Measurements from ENCODE around the gene OSBPL5.
A peak's percentile ranks its signal among the peaks of the same experiment; 100 is the strongest.
"Not testable (repeated sequence)": the region's sequence is repeated elsewhere in the genome, so short reads cannot be mapped to it uniquely, and the experiment has no call there.

Gene OSBPL5

GRCh38 chr11:3181725-3182461, 16.8 kb upstream of the OSBPL5 start:
- DNase-seq = no peak

GRCh38 chr11:3180869-3181268, 15.8 kb upstream of the OSBPL5 start:
- no peak for DNase-seq

DNA sequence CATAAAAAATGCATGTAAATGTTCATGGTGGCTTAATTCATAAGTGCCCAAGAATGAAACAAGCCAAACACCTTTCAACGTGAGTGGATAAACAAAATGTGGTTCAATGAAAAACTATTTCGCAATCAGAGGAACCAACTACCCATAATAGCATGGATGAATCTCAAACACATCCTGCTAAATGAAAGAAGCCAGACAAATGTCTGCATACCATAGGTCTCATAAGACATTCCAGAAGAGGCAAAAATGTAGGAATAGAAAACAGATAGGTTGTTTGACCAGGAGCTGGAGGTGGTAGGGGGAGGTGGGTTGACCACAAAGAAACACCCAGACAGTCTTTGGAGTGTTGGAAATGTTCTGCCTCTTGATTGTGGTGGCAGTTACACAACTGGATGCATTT, 13.2 kb upstream of the OSBPL5 start:
- DNase-seq = peak in 1 of 4 experiments; percentile 15

DNA sequence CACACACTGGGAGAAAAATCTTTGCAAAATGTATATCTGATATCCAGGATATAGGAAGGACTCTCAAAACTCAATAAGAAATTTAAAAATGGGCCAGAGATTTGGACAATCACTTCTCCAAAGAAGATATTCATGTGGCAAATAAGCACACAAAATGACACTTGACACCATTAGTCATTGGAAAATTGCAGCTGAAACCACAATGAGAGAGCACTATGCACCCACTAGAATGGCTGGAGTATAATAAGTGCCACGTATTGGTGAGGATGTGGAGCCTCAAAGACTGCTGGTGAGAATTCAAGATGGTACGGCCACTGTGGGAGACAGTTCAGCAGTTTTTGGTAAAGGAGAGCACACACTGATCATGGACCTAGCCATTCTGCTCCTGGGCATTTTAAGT, 12.8 kb upstream of the OSBPL5 start:
- DNase-seq = peak; percentile 31 to 72 (median 56)

DNA sequence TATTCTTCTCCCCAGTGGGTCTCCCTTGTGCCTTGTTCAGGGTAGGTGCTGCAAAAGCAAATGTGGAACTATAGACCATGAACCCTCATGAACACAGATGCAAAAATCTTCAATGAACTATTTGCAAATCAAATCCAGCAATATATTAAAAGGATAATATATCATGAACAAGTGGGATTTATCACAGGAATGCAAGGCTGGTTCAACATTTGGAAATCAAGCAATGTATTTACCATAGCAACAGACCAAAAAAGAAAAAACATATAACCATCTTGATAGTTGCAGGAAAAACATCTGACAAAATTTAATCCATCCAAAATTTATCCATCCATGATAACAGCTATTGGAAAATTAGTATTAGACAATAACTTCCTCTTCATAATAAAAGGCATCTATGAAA, 11.4 kb upstream of the OSBPL5 start:
- DNase-seq = no peak

GRCh38 chr11:3175194-3175593, 10.1 kb upstream of the OSBPL5 start:
- no peak for DNase-seq

GRCh38 chr11:3174387-3174786, 9.3 kb upstream of the OSBPL5 start:
- DNase-seq = no peak

DNA sequence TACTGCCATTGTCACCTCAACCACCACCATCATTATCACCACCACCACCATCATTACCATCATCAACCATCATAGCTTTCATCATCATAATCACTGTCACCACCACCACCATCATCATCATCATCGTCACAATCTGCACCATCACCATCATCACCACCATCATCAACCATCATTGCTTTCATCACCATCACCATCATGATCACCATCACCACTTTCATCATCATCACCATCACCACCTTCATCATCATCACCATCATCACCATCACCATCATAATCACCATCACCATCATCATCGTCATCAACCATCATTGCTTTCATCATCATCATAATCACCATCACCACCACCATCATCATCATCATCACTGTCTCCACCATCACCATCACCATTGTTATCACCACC, 8.7 kb upstream of the OSBPL5 start:
- DNase-seq = no peak

DNA sequence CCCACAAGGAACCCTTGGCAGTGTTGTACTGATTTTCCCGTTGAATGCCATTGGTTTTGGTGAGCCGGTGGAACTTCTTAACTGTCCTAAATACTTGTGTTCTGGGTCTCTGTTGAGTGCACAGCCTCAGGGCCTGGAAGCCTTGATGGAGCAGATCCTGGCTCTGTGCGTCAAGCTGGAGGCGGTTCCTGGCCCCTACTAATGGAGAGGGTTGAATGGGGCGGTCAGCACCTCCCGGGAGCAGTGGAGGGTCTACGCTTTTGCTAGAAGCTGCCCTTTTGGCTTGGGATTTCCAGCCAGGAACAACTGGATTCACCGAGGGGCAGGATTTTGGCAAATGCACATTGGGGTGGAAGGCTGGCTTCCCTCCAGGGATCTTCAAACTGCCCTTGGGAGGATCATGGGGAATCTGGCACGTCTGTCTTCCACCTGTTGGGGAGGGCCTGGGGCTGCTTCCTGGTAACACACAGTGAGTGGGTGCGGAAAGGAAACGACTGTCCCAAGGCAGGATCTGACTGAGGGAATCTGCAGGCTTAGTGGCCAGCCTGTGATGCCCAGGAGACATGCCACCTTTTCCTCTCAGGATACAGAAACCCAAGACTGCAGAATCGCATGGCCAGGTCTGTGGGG, 6.9 kb upstream of the OSBPL5 start:
- DNase-seq = no peak

- no peak for DNase-seq
Measured at GRCh38 chr11:3170756-3171650, 5.9 kb upstream of the OSBPL5 start.

DNA sequence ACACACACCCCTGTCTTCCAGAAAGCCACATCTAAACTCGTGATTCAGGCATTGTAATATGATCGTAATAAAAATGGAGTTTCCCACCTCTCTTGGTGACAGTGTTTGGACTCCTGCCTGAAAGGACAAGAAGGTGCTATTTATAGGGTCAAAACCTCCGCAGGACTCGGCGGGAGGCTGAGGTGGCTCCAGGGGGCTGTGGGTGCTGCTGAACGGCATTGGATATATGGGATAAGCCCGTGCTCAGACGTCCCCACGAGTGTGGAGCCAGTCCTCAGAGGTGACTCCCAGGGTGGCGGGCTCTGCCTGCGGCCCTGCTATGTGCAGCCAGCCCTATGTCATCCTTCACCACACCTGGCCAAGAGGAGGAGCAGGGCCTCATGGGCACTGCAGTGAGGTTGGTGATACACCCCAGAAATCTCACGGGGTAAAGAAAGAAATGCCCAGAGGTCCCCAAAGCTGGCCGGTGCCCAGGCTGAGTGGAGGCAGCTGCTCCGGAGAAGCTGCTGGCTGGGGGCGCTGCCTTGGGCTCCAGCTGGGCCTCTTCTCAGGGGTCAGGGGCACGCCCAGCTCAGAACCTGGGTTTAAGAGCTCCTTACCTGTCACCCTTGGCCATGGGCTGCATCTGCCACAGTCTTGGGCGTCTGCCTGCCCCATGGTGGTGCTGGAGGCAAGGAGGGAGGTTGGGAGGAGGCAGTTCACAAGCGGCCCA, 5.1 kb upstream of the OSBPL5 start:
- DNase-seq = no peak

DNA sequence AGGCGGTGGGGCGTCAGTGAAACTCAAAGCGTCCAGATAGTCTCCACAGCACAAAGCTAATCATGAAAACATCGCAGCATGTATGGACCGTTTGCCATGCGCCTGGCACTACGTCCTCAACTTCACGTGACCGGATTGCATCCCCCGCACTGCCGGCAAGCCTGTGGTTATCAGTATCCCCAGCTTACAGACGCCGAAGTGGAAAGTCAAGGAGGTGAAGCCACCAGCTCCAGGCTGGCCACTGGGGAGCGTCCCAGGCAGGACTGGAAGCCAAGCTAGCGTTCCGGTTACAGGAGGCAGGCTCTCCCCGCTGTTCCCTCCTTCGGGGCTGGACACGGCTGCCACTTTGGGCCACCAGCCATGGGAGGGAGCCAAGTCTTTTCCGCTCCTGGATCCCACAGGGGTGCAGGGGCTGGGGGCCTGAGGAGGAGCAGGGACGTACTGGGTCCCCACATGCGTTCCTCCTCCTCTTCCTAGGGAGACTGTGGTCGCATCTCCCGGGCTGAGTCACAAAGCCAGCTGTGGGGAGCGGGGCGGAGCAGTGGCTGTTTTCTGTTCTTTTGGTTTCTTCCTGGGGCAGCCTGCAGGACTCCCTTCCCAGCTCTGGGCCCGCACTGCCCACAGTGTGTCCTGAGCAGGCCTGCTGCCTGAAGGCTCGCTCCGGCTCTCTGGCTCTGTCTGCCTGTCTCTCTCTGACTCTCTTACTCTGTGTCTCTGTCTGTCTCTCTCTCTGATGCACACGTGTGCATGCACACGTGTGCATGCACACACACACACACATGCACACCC, 4.3 kb upstream of the OSBPL5 start:
- DNase-seq = peak; percentile 63 to 78 (median 69)

DNA sequence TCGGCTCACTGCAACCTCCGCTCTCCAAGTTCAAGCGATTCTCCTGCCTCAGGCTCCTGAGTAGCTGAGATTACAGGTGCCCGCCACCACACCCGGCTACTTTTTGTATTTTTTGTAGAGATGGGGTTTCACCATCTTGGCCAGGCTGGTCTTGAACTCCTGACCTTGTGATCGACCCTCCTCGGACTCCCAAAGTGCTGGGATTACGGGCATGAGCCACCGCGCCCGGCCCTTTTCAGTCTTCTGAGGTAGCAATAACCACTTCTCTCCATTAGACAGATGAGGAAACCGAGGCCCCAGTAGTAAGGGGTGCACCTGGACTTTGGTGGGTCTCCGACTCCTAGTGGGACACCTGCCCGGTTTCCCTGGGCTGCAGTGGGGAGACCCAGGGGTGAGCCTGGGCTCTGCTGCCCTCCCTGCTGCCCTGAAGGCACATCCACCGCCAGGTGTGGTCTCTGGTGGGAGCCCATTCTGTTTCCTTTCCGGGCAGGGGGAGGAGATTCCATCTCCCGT, 3.7 kb upstream of the OSBPL5 start:
- DNase-seq = not testable (repeated sequence)

DNA sequence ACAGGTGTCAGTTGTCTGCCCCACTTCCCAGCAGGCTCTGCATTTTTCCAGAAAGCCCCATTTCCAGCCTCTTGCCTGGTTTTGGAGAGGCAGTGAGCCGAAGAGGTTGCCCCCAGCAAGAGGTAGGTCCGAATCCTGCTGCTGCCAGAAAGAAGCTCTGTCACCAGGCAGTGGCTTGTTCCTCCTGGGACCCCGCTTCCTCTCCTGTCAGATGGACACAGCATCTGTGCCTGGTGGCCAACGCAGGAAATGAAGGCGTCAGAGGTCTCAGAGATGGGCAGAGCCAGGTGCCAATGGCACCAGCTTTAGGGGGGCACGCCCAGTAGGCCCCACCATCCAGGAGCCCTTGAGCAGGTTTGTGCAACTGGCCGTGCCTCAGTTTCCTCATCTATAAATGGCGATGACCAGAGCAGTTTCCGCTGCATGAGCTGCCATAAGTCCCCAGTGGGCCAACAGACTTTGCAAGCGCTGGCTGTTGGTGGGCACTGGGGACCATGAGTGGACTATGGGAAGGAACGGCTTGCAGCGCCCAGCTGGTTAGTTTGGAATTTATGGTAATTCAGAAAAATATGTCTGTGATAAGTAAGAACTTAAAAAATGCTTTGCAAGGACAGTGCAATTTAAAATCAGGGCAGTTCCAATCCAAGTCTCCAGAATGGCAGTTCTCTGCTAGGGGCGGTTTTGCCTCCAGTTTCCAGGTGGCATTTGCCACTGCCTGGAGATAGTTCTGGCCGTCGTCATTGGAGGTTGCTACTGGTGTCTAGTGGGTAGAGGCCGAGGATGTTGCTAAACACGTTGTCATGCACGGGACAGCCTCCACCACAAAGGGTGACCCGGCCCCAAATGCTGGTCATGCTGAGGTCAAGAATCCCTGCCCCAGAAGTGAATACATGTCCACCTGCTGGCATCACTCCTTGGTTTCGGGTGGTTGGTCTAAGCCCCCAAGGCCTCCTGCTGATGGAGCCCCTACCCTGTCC, 2.3 kb upstream of the OSBPL5 start:
- DNase-seq = no peak

GRCh38 chr11:3166268-3167142, 1.4 kb upstream of the OSBPL5 start:
- DNase-seq = no peak

DNA sequence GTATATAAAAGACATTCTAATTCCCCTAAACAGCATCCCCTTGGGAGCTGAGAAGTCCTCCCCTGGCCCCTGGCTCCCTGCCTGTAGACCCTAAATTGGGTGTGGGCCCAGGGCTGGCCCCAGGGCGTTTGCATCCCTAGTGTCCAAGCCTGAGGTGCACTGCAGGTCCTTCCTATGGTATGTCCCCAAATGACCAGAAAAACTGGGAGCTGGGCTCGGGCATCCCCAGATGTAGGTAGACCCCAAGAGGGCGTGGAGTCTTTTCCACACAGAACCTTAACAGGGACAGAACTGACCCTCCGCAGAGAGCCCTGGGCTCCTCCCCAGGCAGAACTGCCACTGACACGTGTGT, 782 bp upstream of the OSBPL5 start:
- no peak for DNase-seq

DNA sequence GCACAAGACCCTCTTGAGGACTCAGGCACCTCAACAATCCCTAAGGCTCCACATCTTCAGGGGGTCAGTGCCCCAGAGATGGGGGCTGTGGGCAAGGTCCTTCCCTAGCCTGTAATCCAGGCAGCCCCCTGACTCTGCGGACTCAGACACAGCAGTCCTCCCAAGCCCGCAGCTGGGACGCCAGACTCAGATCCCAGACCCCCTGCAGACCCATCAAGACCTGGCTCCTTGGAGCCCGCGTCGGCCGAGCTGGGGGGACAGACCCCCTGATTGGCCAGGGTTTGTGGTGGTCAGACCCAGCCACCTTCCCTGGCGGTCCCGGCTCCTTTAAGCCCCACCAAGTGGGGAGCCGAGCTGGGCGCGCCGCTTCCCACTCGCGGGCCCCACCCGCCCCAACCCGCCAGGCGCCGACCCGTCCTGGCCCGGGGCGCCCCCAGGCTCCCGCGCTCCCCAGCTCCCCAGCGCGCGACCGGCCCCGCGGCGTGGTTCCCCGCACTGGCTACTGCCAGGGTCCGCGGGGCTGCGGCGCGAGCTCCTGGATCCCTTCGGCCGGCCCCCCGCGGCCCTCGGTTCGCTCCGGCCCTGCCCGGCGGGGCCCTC, 458 bp downstream of the OSBPL5 start:
- peak in 2 of 4 experiments; percentile 36 to 51 for DNase-seq

GRCh38 chr11:3164138-3164551, 965 bp downstream of the OSBPL5 start:
- DNase-seq = no peak
